H1 (cell line): Measurements from ENCODE around the gene VPS37C. TPM values are rescaled to one million over a fixed set of nuclear protein-coding genes. Genes with fewer than 3 reads are reported as not detected.

Experiments used
- CTCF ChIA-PET: fragments of 300-600 bp; sonication (Branson Sonifier 250); formaldehyde crosslinking; loops from one replicate; lab custom pipeline; 2021; ENCODE audit not compliant: partially characterized antibody; lab: Charles Lee
- POLR2A ChIA-PET: fragments of 300-600 bp; sonication (Branson Sonifier 250); formaldehyde crosslinking; loops from one replicate; lab custom pipeline; 2021; ENCODE audit warnings: inconsistent platforms; ENCODE audit not compliant: partially characterized antibody; lab: Charles Lee
- DNase-seq, 2 experiments: peaks; one replicate each; pipeline versions ENCODE4 v3.0.0 to v3.0.0-alpha.2; 2010 to 2022; ENCODE audit warnings: low spot score in 2 of 2, low read depth in 1 of 2, mixed read lengths in 1 of 2
- FAIRE-seq: peaks from 2 replicates; lab custom pipeline; 2011; peaks lifted over from hg19 to GRCh38; lab: Jason Lieb, UNC
- H2AFZ ChIP-seq: 2 replicates; pipeline ENCODE4 v1.8.1; 2012; ENCODE audit warnings: low read length, inconsistent platforms
- H2AK5ac ChIP-seq: 2 replicates; pipeline ENCODE4 v1.6.1; 2013; ENCODE audit warnings: low read depth, low read length
- H2BK120ac ChIP-seq: replicated peaks from 2 replicates; pipeline ENCODE3; 2013; ENCODE audit warnings: low read depth, low read length, inconsistent platforms
- H2BK12ac ChIP-seq: 2 replicates; pipeline ENCODE4 v1.6.1; 2013; ENCODE audit warnings: low read depth, low read length
- H2BK15ac ChIP-seq: 2 replicates; pipeline ENCODE4 v1.6.1; 2013; ENCODE audit warnings: low read length
- H2BK20ac ChIP-seq: 2 replicates; pipeline ENCODE4 v1.6.1; 2013; ENCODE audit warnings: low read length
- H2BK5ac ChIP-seq: 2 replicates; pipeline ENCODE4 v1.6.1; 2013; ENCODE audit warnings: low read depth, low read length
- H3K14ac ChIP-seq: 2 replicates; pipeline ENCODE4 v1.6.1; 2013; ENCODE audit warnings: inconsistent platforms; ENCODE audit not compliant: insufficient read length
- H3K18ac ChIP-seq: 2 replicates; pipeline ENCODE4 v1.6.1; 2013; ENCODE audit warnings: low read length; ENCODE audit errors: extremely low read depth
- H3K23ac ChIP-seq: 2 replicates; pipeline ENCODE4 v1.6.1; 2013; ENCODE audit warnings: inconsistent platforms; ENCODE audit not compliant: insufficient read length
- H3K23me2 ChIP-seq: 2 replicates; pipeline ENCODE4 v1.6.1; 2013; ENCODE audit warnings: low read depth, low read length
- H3K27ac ChIP-seq: 2 replicates; pipeline ENCODE4 v1.6.1; 2011; ENCODE audit warnings: low read depth, low read length, inconsistent platforms
- H3K27me3 ChIP-seq, 4 experiments: replicated peaks in 1 of 4; 1 replicate in 1 of 4; 2 replicates in 3 of 4; pipeline versions ENCODE4 v1.6.1 to v1.8.1; 2011 to 2013; ENCODE audit warnings: low read length in 3 of 4, mild to moderate bottlenecking in 3 of 4, inconsistent platforms in 2 of 4, mixed read lengths in 2 of 4, moderate library complexity in 1 of 4; ENCODE audit not compliant: control insufficient read depth in 3 of 4, insufficient read depth in 3 of 4; ENCODE audit errors: extremely low read depth in 1 of 4
- H3K36me3 ChIP-seq, 4 experiments: 2 replicates each; pipeline versions ENCODE4 v1.6.1 to v1.8.1; 2011 to 2013; ENCODE audit warnings: mild to moderate bottlenecking in 4 of 4, low read length in 3 of 4, moderate library complexity in 2 of 4, control low read depth in 1 of 4, inconsistent platforms in 1 of 4; ENCODE audit not compliant: insufficient read depth in 4 of 4, control insufficient read depth in 2 of 4
- H3K4ac ChIP-seq: replicated peaks from 2 replicates; pipeline ENCODE3; 2013; ENCODE audit warnings: low read length, low read depth, mixed read lengths, inconsistent platforms; ENCODE audit not compliant: insufficient read length
- H3K4me1 ChIP-seq, 4 experiments: replicated peaks in 1 of 4; 1 replicate in 1 of 4; 2 replicates in 3 of 4; pipeline versions ENCODE4 v1.6.1 to v1.8.1; 2011 to 2013; ENCODE audit warnings: low read length in 3 of 4, inconsistent platforms in 2 of 4, mixed read lengths in 1 of 4; ENCODE audit not compliant: insufficient read depth in 4 of 4, control insufficient read depth in 3 of 4
- H3K4me2 ChIP-seq, 2 experiments: 2 replicates each; pipeline versions ENCODE4 v1.6.1 to v1.8.1; 2011 to 2013; ENCODE audit warnings: low read depth in 2 of 2, low read length in 2 of 2, control low read depth in 1 of 2, inconsistent platforms in 1 of 2, mild to moderate bottlenecking in 1 of 2; ENCODE audit not compliant: insufficient read depth in 1 of 2
- H3K4me3 ChIP-seq, 4 experiments: fragments of 200-600, 300-600 bp in 1 of 4; sonication (generic), shearing (Covaris generic), sonication (Bioruptor Twin) in 1 of 4; 2 replicates each; pipeline versions ENCODE4 v1.5.1 to v1.8.1; 2011 to 2016; ENCODE audit warnings: low read length in 4 of 4, low read depth in 3 of 4, control low read depth in 2 of 4, inconsistent platforms in 2 of 4, mild to moderate bottlenecking in 2 of 4, mixed read lengths in 1 of 4, moderate library complexity in 1 of 4; ENCODE audit not compliant: insufficient read depth in 2 of 4; ENCODE audit errors: extremely low read depth in 1 of 4
- H3K56ac ChIP-seq: replicated peaks from 2 replicates; pipeline ENCODE3; 2013; ENCODE audit warnings: low read depth, mild to moderate bottlenecking, mixed read lengths, low read length, inconsistent platforms; ENCODE audit not compliant: insufficient read length
- H3K79me1 ChIP-seq: 2 replicates; pipeline ENCODE4 v1.6.1; 2013; ENCODE audit warnings: low read depth, low read length, control low read depth
- H3K79me2 ChIP-seq, 2 experiments: 2 replicates each; pipeline versions ENCODE4 v1.6.1 to v1.8.1; 2012 to 2013; ENCODE audit warnings: low read length in 2 of 2, mild to moderate bottlenecking in 2 of 2, inconsistent platforms in 1 of 2; ENCODE audit not compliant: insufficient read depth in 2 of 2, control insufficient read depth in 1 of 2
- H3K9ac ChIP-seq, 4 experiments: replicated peaks in 1 of 4; 1 replicate in 1 of 4; 2 replicates in 3 of 4; pipeline versions ENCODE4 v1.6.1 to v1.8.1; 2011 to 2013; ENCODE audit warnings: low read depth in 3 of 4, low read length in 3 of 4, control low read depth in 2 of 4, mild to moderate bottlenecking in 2 of 4, moderate library complexity in 2 of 4, inconsistent platforms in 1 of 4; ENCODE audit errors: extremely low read depth in 1 of 4
- H3K9me3 ChIP-seq, 2 experiments: 2 replicates each; pipeline versions ENCODE4 v1.6.1 to v1.8.1; 2012 to 2013; ENCODE audit warnings: mild to moderate bottlenecking in 2 of 2, moderate library complexity in 2 of 2, control low read depth in 1 of 2, inconsistent platforms in 1 of 2, low read depth in 1 of 2, low read length in 1 of 2, mixed read lengths in 1 of 2; ENCODE audit not compliant: insufficient read depth in 2 of 2
- H4K20me1 ChIP-seq, 2 experiments: replicated peaks in 1 of 2; 2 replicates each; pipeline versions ENCODE3 to v1.8.1; 2011 to 2013; ENCODE audit warnings: inconsistent platforms in 2 of 2, low read length in 2 of 2, mild to moderate bottlenecking in 1 of 2; ENCODE audit not compliant: insufficient read depth in 2 of 2, control insufficient read depth in 1 of 2
- H4K5ac ChIP-seq: 2 replicates; pipeline ENCODE4 v1.6.1; 2013; ENCODE audit warnings: low read length, low read depth, mixed read lengths, inconsistent platforms; ENCODE audit not compliant: insufficient read length
- H4K8ac ChIP-seq: 2 replicates; pipeline ENCODE4 v1.8.0; 2013; ENCODE audit warnings: mild to moderate bottlenecking, moderate library complexity, low read length, inconsistent platforms; ENCODE audit not compliant: insufficient read depth; ENCODE audit errors: extremely low read depth
- H4K91ac ChIP-seq: replicated peaks from 2 replicates; pipeline ENCODE3; 2013; ENCODE audit warnings: low read length, mixed read lengths, inconsistent platforms; ENCODE audit not compliant: insufficient read length
- POLR2AphosphoS5 ChIP-seq: IDR thresholded peaks from 2 replicates; pipeline ENCODE4 v1.6.1; 2011; ENCODE audit warnings: low read depth, low read length
- WGBS, 2 experiments: shearing (Covaris generic) in 1 of 2; methylation state at CpG; one replicate each; pipeline versions ENCODE4 v1.1.6 to v1.1.7; 2013 to 2015; ENCODE audit warnings: low lambda C conversion rate in 2 of 2, mixed read lengths in 2 of 2, inconsistent platforms in 1 of 2, low coverage in 1 of 2, missing lambda C conversion rate in 1 of 2; ENCODE audit not compliant: insufficient replicate concordance in 2 of 2, insufficient coverage in 1 of 2, insufficient read length in 1 of 2; ENCODE audit errors: extremely low coverage in 1 of 2, missing lambda C conversion rate in 1 of 2; 5-methylcytosine and 5-hydroxymethylcytosine counted together
- polyA plus RNA-seq, 7 experiments: library from polyadenylated mRNA; depleted of rRNA in 3 of 7; stranded (reverse) in 5 of 7; unstranded in 2 of 7; fragments of >200 nt in 5 of 7; fragments of 200-250 nt in 2 of 7; gene quantifications; 1 replicate in 5 of 7; 2 replicates in 1 of 7; 4 replicates in 1 of 7; pipeline versions ENCODE4 v1.2.1 to v1.2.3, GENCODE V29; 2011 to 2013; ENCODE audit warnings: missing spikeins in 2 of 7, mixed read lengths in 2 of 7
- total RNA-seq: library from RNA; stranded (reverse); fragmentation: NEBNext Ultra II Directional; extraction: Animal tissue kit (Norgen Biotek cat#: 25700); gene quantifications from 2 replicates; pipeline ENCODE4 v1.2.1, GENCODE V29; 2021

The VPS37C gene
- total and polyA plus RNA-seq, 2 of the 8 experiments (the other 6 are each of a cell fraction or from before 2014, with no cell fraction given): 12.9 to 21.0 TPM

DNA sequence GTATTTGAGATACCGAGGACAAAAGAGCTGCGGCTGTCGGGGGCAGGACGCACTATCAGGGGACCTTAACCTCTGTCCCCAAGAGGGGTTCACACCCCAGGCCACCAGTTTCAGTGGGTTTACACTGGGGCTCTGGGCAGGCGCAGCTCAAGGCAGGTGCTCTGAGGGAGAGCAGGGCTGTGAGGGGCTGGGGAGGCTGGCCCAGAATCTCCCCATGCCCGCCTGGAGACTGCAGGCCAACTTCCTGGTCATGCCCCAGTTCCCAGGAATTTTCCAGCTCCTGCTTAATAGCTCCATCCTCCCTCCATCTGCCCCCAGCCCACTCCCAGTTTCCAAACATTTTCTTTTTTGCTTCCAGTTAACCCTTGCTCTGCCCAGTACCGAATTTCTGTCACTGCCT lies 34.5 kb upstream of the VPS37C start:
- no peaks in the 10 kb centered on the region for H3K79me1 ChIP-seq
- H3K9me3 ChIP-seq: 0 out of 4 replicates have a peak, but pooled peaks cover 0 to 3% of the 10 kb centered on the region in 2 experiments
- H3K4ac ChIP-seq: no peak overlapping the region
- H2AK5ac ChIP-seq: no peak overlapping the region
- no peak overlapping the region for H3K18ac ChIP-seq
- H3K9ac ChIP-seq: no peak overlapping the region
- H4K5ac ChIP-seq: no peak overlapping the region
- no peaks in the 10 kb centered on the region for H3K36me3 ChIP-seq
- TF ChIP-seq POLR2AphosphoS5: no peak
- H3K79me2 ChIP-seq: no peaks in the 10 kb centered on the region
- DNase-seq (no peak), FAIRE-seq (no peak)
- no peaks in the 10 kb centered on the region for H4K20me1 ChIP-seq
- 84% methylated on average over 7 of the region's 7 CpGs; no CpG with 5 or more reads in 1 of the 2 experiments for WGBS, 2 experiments
- H2BK120ac ChIP-seq: no peak overlapping the region
- no peak overlapping the region for H2BK12ac ChIP-seq
- H4K91ac ChIP-seq: no peak overlapping the region
- no peak overlapping the region for H3K4me2 ChIP-seq
- peaks cover 0 to 8% (median 0%) of the 10 kb centered on the region in 4 experiments; a peak in 2 of 7 replicates for H3K4me1 ChIP-seq
- H2BK20ac ChIP-seq: no peak overlapping the region
- no peak overlapping the region for H3K4me3 ChIP-seq
- H2AFZ ChIP-seq: no peak overlapping the region
- H3K23ac ChIP-seq: no peak overlapping the region
- no peaks in the 10 kb centered on the region for H3K23me2 ChIP-seq
- H2BK15ac ChIP-seq: no peak overlapping the region
- H3K27ac ChIP-seq: no peak overlapping the region
- no peak overlapping the region for H3K56ac ChIP-seq
- H2BK5ac ChIP-seq: no peak overlapping the region
- POLR2A ChIA-PET: no interaction called here
- CTCF ChIA-PET: interaction anchor here (1.2 to 2.8 kb wide), 2 partner anchors 8 to 190 kb away, joined by 4 to 13 read pairs; no protein-coding TSS in a partner anchor
- H3K14ac ChIP-seq: no peak overlapping the region
- peak overlapping the region; percentile 11 for H4K8ac ChIP-seq
- H3K27me3 ChIP-seq: no peaks in the 10 kb centered on the region
